Hepatocyte (in vitro differentiated cells): Measurements from ENCODE around the gene SMAGP. TPM values are rescaled to one million over a fixed set of nuclear protein-coding genes. Genes with fewer than 3 reads are reported as not detected.
"Not testable (repeated sequence)": the region's sequence is repeated elsewhere in the genome, so short reads cannot be mapped to it uniquely, and the experiment has no call there.

Experiments
- DNase-seq: peaks from one replicate; pipeline ENCODE4 v3.0.0-alpha.2; 2016; ENCODE audit warnings: low spot score
- H2AFZ ChIP-seq: fragments of 200-600 bp; sonication (generic); 2 replicates; pipeline ENCODE4 v1.6.0; 2016; ENCODE audit warnings: antibody characterized with exemption, mild to moderate bottlenecking
- H3K27ac ChIP-seq: fragments of 200-600 bp; sonication (generic); 2 replicates; pipeline ENCODE4 v1.5.1; 2016; ENCODE audit warnings: mild to moderate bottlenecking
- H3K27me3 ChIP-seq: fragments of 200-600 bp; sonication (generic); 2 replicates; pipeline ENCODE4 v1.6.1; 2016
- H3K36me3 ChIP-seq: fragments of 200-600 bp; sonication (generic); replicated peaks from 2 replicates; pipeline ENCODE4 v1.5.1; 2016; ENCODE audit warnings: low read depth; ENCODE audit not compliant: insufficient read depth
- H3K4me1 ChIP-seq: fragments of 200-600 bp; sonication (generic); 2 replicates; pipeline ENCODE4 v1.5.1; 2016; ENCODE audit warnings: mild to moderate bottlenecking, moderate library complexity; ENCODE audit not compliant: insufficient read depth
- H3K4me2 ChIP-seq: fragments of 200-600 bp; sonication (generic); 2 replicates; pipeline ENCODE4 v1.6.0; 2016
- H3K4me3 ChIP-seq: fragments of 200-600 bp; sonication (generic); 2 replicates; pipeline ENCODE4 v1.5.1; 2016; ENCODE audit warnings: mild to moderate bottlenecking
- H3K79me2 ChIP-seq: fragments of 200-600 bp; sonication (generic); 2 replicates; pipeline ENCODE4 v1.6.0; 2017; ENCODE audit warnings: mild to moderate bottlenecking
- H3K9me2 ChIP-seq: fragments of 200-600 bp; sonication (generic); replicated peaks from 2 replicates; pipeline ENCODE4 v1.6.0; 2017; ENCODE audit warnings: mild to moderate bottlenecking; ENCODE audit not compliant: insufficient read depth
- H3K9me3 ChIP-seq: fragments of 200-600 bp; sonication (generic); 2 replicates; pipeline ENCODE4 v1.5.1; 2016; ENCODE audit warnings: low read depth, mild to moderate bottlenecking
- H4K20me1 ChIP-seq: fragments of 200-600 bp; sonication (generic); 2 replicates; pipeline ENCODE4 v1.6.0; 2016; ENCODE audit warnings: mild to moderate bottlenecking; ENCODE audit not compliant: insufficient read depth, poor library complexity, severe bottlenecking
- CTCF ChIP-seq: fragments of 200-600 bp; sonication (generic); IDR thresholded peaks from 2 replicates; pipeline ENCODE4 v1.5.1; 2016; ENCODE audit warnings: antibody characterized with exemption, mild to moderate bottlenecking; ENCODE audit not compliant: poor library complexity
- EZH2 ChIP-seq: fragments of 200-600 bp; sonication (generic); IDR thresholded peaks from 2 replicates; pipeline ENCODE4 v1.6.1; 2016; ENCODE audit warnings: antibody characterized with exemption, mild to moderate bottlenecking, borderline replicate concordance
- EZH2phosphoT487 ChIP-seq: fragments of 200-600 bp; sonication (generic); IDR thresholded peaks from one replicate; pipeline ENCODE4 v1.6.1; 2018; ENCODE audit warnings: antibody characterized with exemption, mild to moderate bottlenecking, low read depth, moderate library complexity; ENCODE audit not compliant: unreplicated experiment, severe bottlenecking
- WGBS: methylation state at CpG from one replicate; pipeline ENCODE4 v1.1.6; 2016; ENCODE audit warnings: low lambda C conversion rate; ENCODE audit errors: missing lambda C conversion rate; 5-methylcytosine and 5-hydroxymethylcytosine counted together
- polyA plus RNA-seq: library from polyadenylated mRNA; unstranded; fragments of >200 nt; fragmentation: Nextera tagmentation; extraction: Ambion mirVana; gene quantifications from 2 replicates; pipeline ENCODE4 v1.2.1, GENCODE V29; 2016
- total RNA-seq: library from RNA; depleted of rRNA; stranded (reverse); fragments of >200 nt; gene quantifications from 2 replicates; pipeline ENCODE4 v1.2.3, GENCODE V29; 2014

The SMAGP gene
- total and polyA plus RNA-seq, 2 experiments from 2014 or later: 16.5 to 28.3 TPM

GRCh38 chr12:51285843-51286242 is 15.6 kb upstream of the SMAGP start:
- DNase-seq: no peak
- no peak overlapping the region for H2AFZ ChIP-seq
- H3K4me3 ChIP-seq: no peak overlapping the region
- no peak overlapping the region for H3K27ac ChIP-seq
- no peaks in the 10 kb centered on the region for H3K27me3 ChIP-seq
- no peak for TF ChIP-seq EZH2phosphoT487
- no peak for TF ChIP-seq CTCF
- TF ChIP-seq EZH2: no peak
- H3K4me1 ChIP-seq: no peaks in the 10 kb centered on the region
- H3K36me3 ChIP-seq: no peaks in the 10 kb centered on the region
- H4K20me1 ChIP-seq: no peaks in the 10 kb centered on the region
- 59% methylated on average over 1 of the region's 1 CpG for WGBS
- no peaks in the 10 kb centered on the region for H3K9me2 ChIP-seq
- H3K4me2 ChIP-seq: no peak overlapping the region
- H3K79me2 ChIP-seq: no peaks in the 10 kb centered on the region
- H3K9me3 ChIP-seq: no peaks in the 10 kb centered on the region

GRCh38 chr12:51281202-51281924 is 11.1 kb upstream of the SMAGP start:
- H3K9me3 ChIP-seq: no peaks in the 10 kb centered on the region
- 90% methylated on average over 4 of the region's 4 CpGs for WGBS
- DNase-seq: no peak

GRCh38 chr12:51275088-51275487 is 4.9 kb upstream of the SMAGP start:
- no peaks in the 10 kb centered on the region for H3K36me3 ChIP-seq
- peak overlapping the region; percentile 58 for H3K27ac ChIP-seq
- peaks cover 10% of the 10 kb centered on the region for H3K4me1 ChIP-seq
- no peaks in the 10 kb centered on the region for H3K27me3 ChIP-seq
- peak; percentile 37 for DNase-seq
- no peak overlapping the region for H3K4me2 ChIP-seq
- no peak for TF ChIP-seq EZH2phosphoT487
- peak overlapping the region; percentile 8 for H2AFZ ChIP-seq
- WGBS: 71% methylated on average over 1 of the region's 1 CpG
- H4K20me1 ChIP-seq: no peaks in the 10 kb centered on the region
- H3K79me2 ChIP-seq: no peaks in the 10 kb centered on the region
- no peaks in the 10 kb centered on the region for H3K9me3 ChIP-seq
- no peaks in the 10 kb centered on the region for H3K9me2 ChIP-seq
- no peak overlapping the region for H3K4me3 ChIP-seq

More at GRCh38 chr12:51281202-51281924, 11.1 kb upstream of the SMAGP start:
- Histone ChIP-seq H3K9me2 (no peaks in the 10 kb centered on the region), H2AFZ (no peak overlapping the region), H4K20me1 (no peaks in the 10 kb centered on the region), H3K4me2 (no peak overlapping the region), H3K4me1 (no peaks in the 10 kb centered on the region), H3K27me3 (no peaks in the 10 kb centered on the region), H3K4me3 (no peak overlapping the region), H3K27ac (no peak overlapping the region), H3K36me3 (no peaks in the 10 kb centered on the region), H3K79me2 (no peaks in the 10 kb centered on the region)
- no peak for TF ChIP-seq EZH2
- TF ChIP-seq CTCF: no peak
- no peak for TF ChIP-seq EZH2phosphoT487

- not testable (repeated sequence) for H4K20me1 ChIP-seq, H3K27me3 ChIP-seq, H3K4me2 ChIP-seq, H3K36me3 ChIP-seq, DNase-seq, H3K4me3 ChIP-seq, H3K9me2 ChIP-seq, H3K79me2 ChIP-seq, H3K4me1 ChIP-seq, H3K9me3 ChIP-seq, H3K27ac ChIP-seq, H2AFZ ChIP-seq
- 96% methylated on average over 7 of the region's 7 CpGs for WGBS
These were observed 2.6 kb upstream of the SMAGP start for GRCh38 chr12:51272810-51273209.
